GM03348 (cell line): ENCODE results near the gene RMP24.
"Not testable (repeated sequence)": the region's sequence is repeated elsewhere in the genome, so short reads cannot be mapped to it uniquely, and the experiment has no call there.

Source experiments
- DNase-seq: peaks from one replicate; pipeline ENCODE4 v3.0.0; 2012; ENCODE audit warnings: low spot score

The RMP24 gene

GRCh38 chr18:35972197-35973000 lies at the start of gene RMP24:
RMP24 (plus strand) TSS chr18:35972679.
- peak; percentile 98 for DNase-seq

GRCh38 chr18:35923939-35924684 lies 48.4 kb upstream of the RMP24 start:
- no peak for DNase-seq

- no peak for DNase-seq
These were observed 45.6 kb upstream of the RMP24 start for GRCh38 chr18:35926884-35927283.

- no peak for DNase-seq
These were observed 45.0 kb upstream of the RMP24 start for GRCh38 chr18:35927430-35927829.

- DNase-seq: no peak
These were observed 38.5 kb upstream of the RMP24 start for GRCh38 chr18:35933982-35934381.

- DNase-seq: no peak
These were observed 37.6 kb upstream of the RMP24 start for GRCh38 chr18:35934891-35935290.

- DNase-seq: no peak
These were observed 36.7 kb upstream of the RMP24 start for GRCh38 chr18:35935805-35936204.

GRCh38 chr18:35936951-35937350 lies 35.5 kb upstream of the RMP24 start:
- no peak for DNase-seq

GRCh38 chr18:35938158-35938557 lies 34.3 kb upstream of the RMP24 start:
- DNase-seq: no peak

- no peak for DNase-seq
These were observed 33.9 kb upstream of the RMP24 start for GRCh38 chr18:35938562-35938961.

GRCh38 chr18:35939138-35939537 lies 33.3 kb upstream of the RMP24 start:
- DNase-seq: no peak

- no peak for DNase-seq
These were observed 31.2 kb upstream of the RMP24 start for GRCh38 chr18:35941299-35941698.

GRCh38 chr18:35942133-35942532 lies 30.3 kb upstream of the RMP24 start:
- DNase-seq: no peak

- DNase-seq: no peak
These were observed 29.8 kb upstream of the RMP24 start for GRCh38 chr18:35942661-35943060.

- DNase-seq: no peak
These were observed 24.4 kb upstream of the RMP24 start for GRCh38 chr18:35948080-35948479.

GRCh38 chr18:35949090-35949489 lies 23.4 kb upstream of the RMP24 start:
- no peak for DNase-seq

- peak; percentile 81 for DNase-seq
These were observed 22.4 kb upstream of the RMP24 start for GRCh38 chr18:35949903-35950627.

GRCh38 chr18:35950628-35950982 lies 21.9 kb upstream of the RMP24 start:
- no peak for DNase-seq

- no peak for DNase-seq
These were observed 18.8 kb upstream of the RMP24 start for GRCh38 chr18:35953688-35954087.

- no peak for DNase-seq
These were observed 16.3 kb upstream of the RMP24 start for GRCh38 chr18:35956226-35956625.

- no peak for DNase-seq
These were observed 10.2 kb upstream of the RMP24 start for GRCh38 chr18:35962320-35962719.

GRCh38 chr18:35964319-35964718 lies 8.2 kb upstream of the RMP24 start:
- DNase-seq: no peak

- DNase-seq: not testable (repeated sequence)
These were observed 4.6 kb upstream of the RMP24 start for GRCh38 chr18:35967866-35968265.
